Mucosa of stomach (tissue), 1 donor: Measurements from ENCODE around the gene CCDC47.
"Not testable (repeated sequence)": the region's sequence is repeated elsewhere in the genome, so short reads cannot be mapped to it uniquely, and the experiment has no call there.

ENCODE experiments used
- H3K27me3 ChIP-seq: one replicate; pipeline ENCODE4 v1.7.0; 2013; ENCODE audit warnings: mild to moderate bottlenecking, low read length; ENCODE audit not compliant: control insufficient read depth, insufficient read depth
- H3K36me3 ChIP-seq: one replicate; pipeline ENCODE4 v1.7.0; 2013; ENCODE audit warnings: low read length; ENCODE audit not compliant: control insufficient read depth, insufficient read depth
- H3K4me1 ChIP-seq: one replicate; pipeline ENCODE4 v1.7.0; 2013; ENCODE audit warnings: mild to moderate bottlenecking, low read length; ENCODE audit not compliant: control insufficient read depth, insufficient read depth
- H3K4me3 ChIP-seq: one replicate; pipeline ENCODE4 v1.7.0; 2013; ENCODE audit warnings: low read length
- H3K9ac ChIP-seq: one replicate; pipeline ENCODE4 v1.7.0; 2013; ENCODE audit warnings: mild to moderate bottlenecking, low read length, moderate library complexity
- H3K9me3 ChIP-seq: one replicate; pipeline ENCODE4 v1.7.0; 2013; ENCODE audit warnings: mild to moderate bottlenecking, low read length, moderate library complexity; ENCODE audit not compliant: control insufficient read depth
- donor health status: Pancreatic carcinoma.

Gene CCDC47

GRCh38 chr17:63804328-63804727 is 30.9 kb upstream of the CCDC47 start:
- H3K27me3 ChIP-seq, result no peaks in the 10 kb centered on the region
- no peak overlapping the region for H3K9ac ChIP-seq
- H3K9me3 ChIP-seq, result no peaks in the 10 kb centered on the region
- peaks cover 14% of the 10 kb centered on the region for H3K36me3 ChIP-seq
- H3K4me1 ChIP-seq, result no peaks in the 10 kb centered on the region
- H3K4me3 ChIP-seq, result no peak overlapping the region

- Histone ChIP-seq H3K9ac (no peak overlapping the region), H3K4me3 (no peak overlapping the region), H3K9me3 (no peaks in the 10 kb centered on the region), H3K27me3 (no peaks in the 10 kb centered on the region), H3K36me3 (peaks cover 14% of the 10 kb centered on the region), H3K4me1 (no peaks in the 10 kb centered on the region)
These were observed 27.4 kb upstream of the CCDC47 start for GRCh38 chr17:63800783-63801182.

GRCh38 chr17:63798572-63799106 is 25.2 kb upstream of the CCDC47 start:
- H3K9me3 ChIP-seq, result no peaks in the 10 kb centered on the region
- peaks cover 14% of the 10 kb centered on the region for H3K36me3 ChIP-seq
- no peak overlapping the region for H3K9ac ChIP-seq

GRCh38 chr17:63796375-63796774 is 23.0 kb upstream of the CCDC47 start:
- H3K4me1 ChIP-seq, H3K4me3 ChIP-seq, H3K9me3 ChIP-seq, H3K9ac ChIP-seq, H3K27me3 ChIP-seq: not testable (repeated sequence)
- peaks cover 14% of the 10 kb centered on the region for H3K36me3 ChIP-seq

More at GRCh38 chr17:63798572-63799106, 25.2 kb upstream of the CCDC47 start:
- Histone ChIP-seq H3K4me3 (no peak overlapping the region), H3K27me3 (no peaks in the 10 kb centered on the region), H3K4me1 (no peaks in the 10 kb centered on the region)

GRCh38 chr17:63792055-63792729 is 18.8 kb upstream of the CCDC47 start:
- H3K27me3 ChIP-seq, result no peaks in the 10 kb centered on the region
- H3K4me1 ChIP-seq, result no peaks in the 10 kb centered on the region
- no peak overlapping the region for H3K9ac ChIP-seq
- H3K4me3 ChIP-seq, result no peak overlapping the region
- H3K36me3 ChIP-seq, result peaks cover 6% of the 10 kb centered on the region
- H3K9me3 ChIP-seq, result no peaks in the 10 kb centered on the region

GRCh38 chr17:63790057-63790456 is 16.7 kb upstream of the CCDC47 start:
- Histone ChIP-seq H3K4me3 (no peak overlapping the region), H3K36me3 (no peaks in the 10 kb centered on the region), H3K27me3 (no peaks in the 10 kb centered on the region), H3K9me3 (no peaks in the 10 kb centered on the region), H3K9ac (no peak overlapping the region), H3K4me1 (no peaks in the 10 kb centered on the region)

- Histone ChIP-seq H3K4me1 (no peaks in the 10 kb centered on the region), H3K9me3 (no peaks in the 10 kb centered on the region), H3K4me3 (no peak overlapping the region), H3K27me3 (no peaks in the 10 kb centered on the region), H3K9ac (no peak overlapping the region), H3K36me3 (no peaks in the 10 kb centered on the region)
These were observed 13.7 kb upstream of the CCDC47 start for GRCh38 chr17:63786971-63787711.

GRCh38 chr17:63786117-63786516 is 12.7 kb upstream of the CCDC47 start:
- no peaks in the 10 kb centered on the region for H3K4me1 ChIP-seq
- no peak overlapping the region for H3K4me3 ChIP-seq
- no peaks in the 10 kb centered on the region for H3K27me3 ChIP-seq
- H3K9ac ChIP-seq, result no peak overlapping the region
- no peaks in the 10 kb centered on the region for H3K9me3 ChIP-seq
- no peaks in the 10 kb centered on the region for H3K36me3 ChIP-seq

GRCh38 chr17:63785556-63785955 is 12.2 kb upstream of the CCDC47 start:
- Histone ChIP-seq H3K9ac (no peak overlapping the region), H3K36me3 (no peaks in the 10 kb centered on the region), H3K4me1 (peaks cover 4% of the 10 kb centered on the region), H3K27me3 (no peaks in the 10 kb centered on the region), H3K4me3 (no peak overlapping the region), H3K9me3 (no peaks in the 10 kb centered on the region)

- Histone ChIP-seq H3K9me3 (no peaks in the 10 kb centered on the region), H3K27me3 (no peaks in the 10 kb centered on the region), H3K9ac (no peak overlapping the region), H3K4me3 (no peak overlapping the region), H3K4me1 (peaks cover 11% of the 10 kb centered on the region), H3K36me3 (no peaks in the 10 kb centered on the region)
These were observed 10.1 kb upstream of the CCDC47 start for GRCh38 chr17:63783522-63783921.

- Histone ChIP-seq H3K9me3 (no peaks in the 10 kb centered on the region), H3K27me3 (no peaks in the 10 kb centered on the region), H3K36me3 (no peaks in the 10 kb centered on the region), H3K9ac (peak overlapping the region; percentile 14), H3K4me1 (peaks cover 16% of the 10 kb centered on the region), H3K4me3 (no peak overlapping the region)
These were observed 7.5 kb upstream of the CCDC47 start for GRCh38 chr17:63780928-63781327.

GRCh38 chr17:63780507-63780906 is 7.1 kb upstream of the CCDC47 start:
- H3K9me3 ChIP-seq, result no peaks in the 10 kb centered on the region
- H3K4me1 ChIP-seq, result peaks cover 20% of the 10 kb centered on the region
- H3K27me3 ChIP-seq, result no peaks in the 10 kb centered on the region
- H3K36me3 ChIP-seq, result no peaks in the 10 kb centered on the region
- H3K4me3 ChIP-seq, result no peak overlapping the region
- H3K9ac ChIP-seq, result peak overlapping the region; percentile 14
